Fibroblast of lung (primary cell): Measurements from ENCODE around the gene LUC7L3.

Experiments
- EZH2 ChIP-seq: IDR thresholded peaks from 2 replicates; pipeline ENCODE4 v1.5.1; 2012; ENCODE audit warnings: low read length, control low read depth, mild to moderate bottlenecking; ENCODE audit errors: missing control alignments
- TF ChIP-seq, protein P1 (sequence below), 2 donors: IDR thresholded peaks in 1 of 2; conservative IDR thresholded peaks in 1 of 2; 1 replicate in 1 of 2; 2 replicates in 1 of 2; pipeline ENCODE4 v1.5.1; 2011 to 2012; ENCODE audit warnings: low read length in 2 of 2, control low read depth in 1 of 2, inconsistent platforms in 1 of 2, low read depth in 1 of 2, mild to moderate bottlenecking in 1 of 2

DNA sequence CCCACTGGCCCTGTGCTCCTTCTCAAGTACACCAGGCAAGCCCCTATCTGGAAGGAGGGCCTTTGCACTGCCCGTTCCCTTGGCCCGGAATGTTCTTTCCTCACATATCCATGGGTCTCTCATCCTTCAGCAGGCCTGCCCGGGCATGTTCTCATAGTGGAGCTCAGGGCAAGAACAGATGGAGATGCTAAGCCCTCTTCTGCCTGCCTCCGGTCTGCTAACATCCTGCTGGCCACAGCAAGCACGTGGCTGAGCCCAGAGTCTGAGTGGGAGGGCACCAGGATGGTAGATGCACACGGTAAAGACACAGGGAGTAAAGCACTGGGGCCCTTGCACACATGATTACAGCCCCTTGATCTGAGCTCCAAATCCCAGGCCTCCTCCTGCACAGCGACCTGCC lies 67.7 kb downstream of the LUC7L3 start:
- TF ChIP-seq, protein P1, sequence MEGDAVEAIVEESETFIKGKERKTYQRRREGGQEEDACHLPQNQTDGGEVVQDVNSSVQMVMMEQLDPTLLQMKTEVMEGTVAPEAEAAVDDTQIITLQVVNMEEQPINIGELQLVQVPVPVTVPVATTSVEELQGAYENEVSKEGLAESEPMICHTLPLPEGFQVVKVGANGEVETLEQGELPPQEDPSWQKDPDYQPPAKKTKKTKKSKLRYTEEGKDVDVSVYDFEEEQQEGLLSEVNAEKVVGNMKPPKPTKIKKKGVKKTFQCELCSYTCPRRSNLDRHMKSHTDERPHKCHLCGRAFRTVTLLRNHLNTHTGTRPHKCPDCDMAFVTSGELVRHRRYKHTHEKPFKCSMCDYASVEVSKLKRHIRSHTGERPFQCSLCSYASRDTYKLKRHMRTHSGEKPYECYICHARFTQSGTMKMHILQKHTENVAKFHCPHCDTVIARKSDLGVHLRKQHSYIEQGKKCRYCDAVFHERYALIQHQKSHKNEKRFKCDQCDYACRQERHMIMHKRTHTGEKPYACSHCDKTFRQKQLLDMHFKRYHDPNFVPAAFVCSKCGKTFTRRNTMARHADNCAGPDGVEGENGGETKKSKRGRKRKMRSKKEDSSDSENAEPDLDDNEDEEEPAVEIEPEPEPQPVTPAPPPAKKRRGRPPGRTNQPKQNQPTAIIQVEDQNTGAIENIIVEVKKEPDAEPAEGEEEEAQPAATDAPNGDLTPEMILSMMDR (conservative IDR thresholded peaks at IDR 0.05 in 1 of 2, IDR thresholded peaks at IDR 0.05 in 1 of 2; ENCODE audit: low read depth in 1 of 2, low read length in 2 of 2) = no peak
- no peak for TF ChIP-seq EZH2
